ENCODE measurements around the gene SYPL1.
A peak's percentile ranks its signal among the peaks of the same experiment; 100 is the strongest.

The SYPL1 gene

GRCh38 chr7:106058928-106059324 is 53.2 kb downstream of the SYPL1 start:
- no peak overlapping the region for H3K4me3 ChIP-seq (ENCODE audit: low read length)
- H3K9ac ChIP-seq (ENCODE audit: low read length): no peak overlapping the region
- H3K27ac ChIP-seq (ENCODE audit: low read depth, low read length): peak overlapping the region; percentile 39

GRCh38 chr7:106057962-106058927 is 53.9 kb downstream of the SYPL1 start:
- no peak overlapping the region for H3K9ac ChIP-seq (ENCODE audit: low read length)
- H3K4me1 ChIP-seq (ENCODE audit: control insufficient read depth, insufficient read depth, low read length): peaks cover 21% of the 10 kb centered on the region
- peak overlapping the region; percentile 39 for H3K27ac ChIP-seq (ENCODE audit: low read depth, low read length)
- H3K4me3 ChIP-seq (ENCODE audit: low read length): no peak overlapping the region
- H3K36me3 ChIP-seq (ENCODE audit: control insufficient read depth, insufficient read depth, low read length): no peaks in the 10 kb centered on the region
- H3K27me3 ChIP-seq (ENCODE audit: control insufficient read depth, insufficient read depth, low read length): no peaks in the 10 kb centered on the region

More at GRCh38 chr7:106058928-106059324, 53.2 kb downstream of the SYPL1 start:
- Histone ChIP-seq H3K36me3 (ENCODE audit: control insufficient read depth, insufficient read depth, low read length) (no peaks in the 10 kb centered on the region), H3K27me3 (ENCODE audit: control insufficient read depth, insufficient read depth, low read length) (no peaks in the 10 kb centered on the region), H3K4me1 (ENCODE audit: control insufficient read depth, insufficient read depth, low read length) (peaks cover 23% of the 10 kb centered on the region)

GRCh38 chr7:106057204-106057961 is 54.7 kb downstream of the SYPL1 start:
- Histone ChIP-seq H3K9ac (ENCODE audit: low read length) (no peak overlapping the region), H3K36me3 (ENCODE audit: control insufficient read depth, insufficient read depth, low read length) (no peaks in the 10 kb centered on the region), H3K27ac (ENCODE audit: low read depth, low read length) (peak overlapping the region; percentile 16), H3K27me3 (ENCODE audit: control insufficient read depth, insufficient read depth, low read length) (no peaks in the 10 kb centered on the region), H3K4me3 (ENCODE audit: low read length) (no peak overlapping the region), H3K4me1 (ENCODE audit: control insufficient read depth, insufficient read depth, low read length) (peaks cover 21% of the 10 kb centered on the region)

GRCh38 chr7:106056513-106057203 is 55.5 kb downstream of the SYPL1 start:
- Histone ChIP-seq H3K4me1 (ENCODE audit: control insufficient read depth, insufficient read depth, low read length) (peaks cover 21% of the 10 kb centered on the region), H3K36me3 (ENCODE audit: control insufficient read depth, insufficient read depth, low read length) (no peaks in the 10 kb centered on the region)

GRCh38 chr7:106054971-106055532 is 57.1 kb downstream of the SYPL1 start:
- Histone ChIP-seq H3K9ac (ENCODE audit: low read length) (no peak overlapping the region), H3K36me3 (ENCODE audit: control insufficient read depth, insufficient read depth, low read length) (no peaks in the 10 kb centered on the region), H3K27me3 (ENCODE audit: control insufficient read depth, insufficient read depth, low read length) (no peaks in the 10 kb centered on the region), H3K27ac (ENCODE audit: low read depth, low read length) (no peak overlapping the region), H3K4me1 (ENCODE audit: control insufficient read depth, insufficient read depth, low read length) (peaks cover 30% of the 10 kb centered on the region), H3K4me3 (ENCODE audit: low read length) (no peak overlapping the region)

More at GRCh38 chr7:106056513-106057203, 55.5 kb downstream of the SYPL1 start:
- no peak overlapping the region for H3K4me3 ChIP-seq (ENCODE audit: low read length)
- H3K27ac ChIP-seq (ENCODE audit: low read depth, low read length): no peak overlapping the region
- H3K9ac ChIP-seq (ENCODE audit: low read length): no peak overlapping the region
- H3K27me3 ChIP-seq (ENCODE audit: control insufficient read depth, insufficient read depth, low read length): no peaks in the 10 kb centered on the region

GRCh38 chr7:106054156-106054910 is 57.8 kb downstream of the SYPL1 start:
- Histone ChIP-seq H3K27me3 (ENCODE audit: control insufficient read depth, insufficient read depth, low read length) (no peaks in the 10 kb centered on the region), H3K27ac (ENCODE audit: low read depth, low read length) (no peak overlapping the region), H3K9ac (ENCODE audit: low read length) (no peak overlapping the region), H3K4me3 (ENCODE audit: low read length) (no peak overlapping the region), H3K4me1 (ENCODE audit: control insufficient read depth, insufficient read depth, low read length) (peaks cover 31% of the 10 kb centered on the region), H3K36me3 (ENCODE audit: control insufficient read depth, insufficient read depth, low read length) (no peaks in the 10 kb centered on the region)

- no peak overlapping the region for H3K27ac ChIP-seq (ENCODE audit: low read depth, low read length)
- H3K4me3 ChIP-seq (ENCODE audit: low read length): no peak overlapping the region
- no peaks in the 10 kb centered on the region for H3K27me3 ChIP-seq (ENCODE audit: control insufficient read depth, insufficient read depth, low read length)
- H3K9ac ChIP-seq (ENCODE audit: low read length): no peak overlapping the region
- peaks cover 21% of the 10 kb centered on the region for H3K4me1 ChIP-seq (ENCODE audit: control insufficient read depth, insufficient read depth, low read length)
- no peaks in the 10 kb centered on the region for H3K36me3 ChIP-seq (ENCODE audit: control insufficient read depth, insufficient read depth, low read length)
Measured at GRCh38 chr7:106053109-106053508, 59.0 kb downstream of the SYPL1 start.

GRCh38 chr7:106052681-106053080 is 59.4 kb downstream of the SYPL1 start:
- Histone ChIP-seq H3K36me3 (ENCODE audit: control insufficient read depth, insufficient read depth, low read length) (no peaks in the 10 kb centered on the region), H3K4me3 (ENCODE audit: low read length) (no peak overlapping the region), H3K4me1 (ENCODE audit: control insufficient read depth, insufficient read depth, low read length) (peaks cover 17% of the 10 kb centered on the region), H3K27me3 (ENCODE audit: control insufficient read depth, insufficient read depth, low read length) (no peaks in the 10 kb centered on the region), H3K9ac (ENCODE audit: low read length) (no peak overlapping the region), H3K27ac (ENCODE audit: low read depth, low read length) (no peak overlapping the region)

- Histone ChIP-seq H3K27ac (ENCODE audit: low read depth, low read length) (peak overlapping the region; percentile 38), H3K4me1 (ENCODE audit: control insufficient read depth, insufficient read depth, low read length) (peaks cover 10% of the 10 kb centered on the region), H3K9ac (ENCODE audit: low read length) (no peak overlapping the region), H3K27me3 (ENCODE audit: control insufficient read depth, insufficient read depth, low read length) (no peaks in the 10 kb centered on the region), H3K36me3 (ENCODE audit: control insufficient read depth, insufficient read depth, low read length) (no peaks in the 10 kb centered on the region), H3K4me3 (ENCODE audit: low read length) (no peak overlapping the region)
Measured at GRCh38 chr7:106050746-106051117, 61.4 kb downstream of the SYPL1 start.

GRCh38 chr7:106050002-106050745 is 61.9 kb downstream of the SYPL1 start:
- Histone ChIP-seq H3K36me3 (ENCODE audit: control insufficient read depth, insufficient read depth, low read length) (no peaks in the 10 kb centered on the region), H3K4me3 (ENCODE audit: low read length) (no peak overlapping the region), H3K4me1 (ENCODE audit: control insufficient read depth, insufficient read depth, low read length) (peaks cover 10% of the 10 kb centered on the region), H3K27ac (ENCODE audit: low read depth, low read length) (peak overlapping the region; percentile 38), H3K27me3 (ENCODE audit: control insufficient read depth, insufficient read depth, low read length) (no peaks in the 10 kb centered on the region), H3K9ac (ENCODE audit: low read length) (no peak overlapping the region)

- Histone ChIP-seq H3K27ac (ENCODE audit: low read depth, low read length) (no peak overlapping the region), H3K36me3 (ENCODE audit: control insufficient read depth, insufficient read depth, low read length) (no peaks in the 10 kb centered on the region), H3K4me1 (ENCODE audit: control insufficient read depth, insufficient read depth, low read length) (peaks cover 10% of the 10 kb centered on the region), H3K27me3 (ENCODE audit: control insufficient read depth, insufficient read depth, low read length) (no peaks in the 10 kb centered on the region), H3K4me3 (ENCODE audit: low read length) (no peak overlapping the region), H3K9ac (ENCODE audit: low read length) (no peak overlapping the region)
Measured at GRCh38 chr7:106049139-106049752, 62.9 kb downstream of the SYPL1 start.

All from rectal smooth muscle tissue (tissue), 1 donor.